HepG2 (cell line): ENCODE data around the gene TGFB2. TPM values are rescaled to one million over a fixed set of nuclear protein-coding genes. Genes with fewer than 3 reads are reported as not detected.

Source experiments
- ATF6 ChIP-seq: sonication (generic); formaldehyde crosslinking; conservative IDR thresholded peaks from 2 replicates; pipeline ENCODE4 v1.4.0; 2020; ENCODE audit warnings: missing genetic modification reagents
- BORCS8-MEF2B ChIP-seq: sonication (generic); formaldehyde crosslinking; IDR thresholded peaks from 2 replicates; pipeline ENCODE4 v1.8.0; 2022; ENCODE audit warnings: mild to moderate bottlenecking, missing genetic modification reagents
- CREB1 ChIP-seq, 2 experiments: fragments of 450-650 bp in 1 of 2; IDR thresholded peaks; 2 replicates each; pipeline ENCODE4 v1.6.1; 2016 to 2017; ENCODE audit warnings: control low read depth in 1 of 2, mild to moderate bottlenecking in 1 of 2, missing compliant biosample characterization in 1 of 2, missing genetic modification characterization in 1 of 2
- E2F2 ChIP-seq: sonication (generic); formaldehyde crosslinking; IDR thresholded peaks from 2 replicates; pipeline ENCODE4 v1.4.0; 2020; ENCODE audit warnings: missing genetic modification reagents, borderline replicate concordance
- EEA1 ChIP-seq: sonication (generic); formaldehyde crosslinking; IDR thresholded peaks from 2 replicates; pipeline ENCODE4 v1.5.1; 2020; ENCODE audit warnings: mild to moderate bottlenecking, missing genetic modification reagents, borderline replicate concordance
- KDM4B ChIP-seq: sonication (generic); formaldehyde crosslinking; IDR thresholded peaks from 2 replicates; pipeline ENCODE4 v1.4.0; 2020; ENCODE audit warnings: missing genetic modification reagents
- KLF12 ChIP-seq: sonication (generic); formaldehyde crosslinking; IDR thresholded peaks from 2 replicates; pipeline ENCODE4 v1.4.0; 2020; ENCODE audit warnings: missing genetic modification reagents, borderline replicate concordance
- MAF1 ChIP-seq: sonication (generic); formaldehyde crosslinking; IDR thresholded peaks from 2 replicates; pipeline ENCODE4 v1.5.0; 2020; ENCODE audit warnings: missing genetic modification reagents, borderline replicate concordance
- NFYB ChIP-seq: sonication (generic); formaldehyde crosslinking; IDR thresholded peaks from 2 replicates; pipeline ENCODE4 v1.4.0; 2020; ENCODE audit warnings: missing genetic modification reagents
- NKX3-1 ChIP-seq: sonication (generic); formaldehyde crosslinking; IDR thresholded peaks from 2 replicates; pipeline ENCODE4 v1.5.0; 2020; ENCODE audit warnings: missing genetic modification reagents
- PATZ1 ChIP-seq: sonication (generic); formaldehyde crosslinking; IDR thresholded peaks from 2 replicates; pipeline ENCODE4 v1.4.0; 2020; ENCODE audit warnings: missing genetic modification reagents
- PCBP1 ChIP-seq: fragments of 200-400 bp; formaldehyde crosslinking; IDR thresholded peaks from 2 replicates; pipeline ENCODE4 v1.6.1; 2017; ENCODE audit warnings: mild to moderate bottlenecking, low read depth, low read length, borderline replicate concordance
- RFXANK ChIP-seq: IDR thresholded peaks from 2 replicates; pipeline ENCODE4 v1.6.1; 2016
- SRSF9 ChIP-seq: fragments of 200-400 bp; formaldehyde crosslinking; IDR thresholded peaks from 2 replicates; pipeline ENCODE4 v1.6.1; 2018; ENCODE audit warnings: borderline replicate concordance, mild to moderate bottlenecking, low read depth, low read length; ENCODE audit not compliant: insufficient read depth, poor library complexity, severe bottlenecking
- TERF1 ChIP-seq: sonication (generic); formaldehyde crosslinking; IDR thresholded peaks from 2 replicates; pipeline ENCODE4 v1.8.0; 2022; ENCODE audit warnings: mild to moderate bottlenecking, missing genetic modification reagents, moderate library complexity
- TRAFD1 ChIP-seq: sonication (generic); formaldehyde crosslinking; IDR thresholded peaks from 2 replicates; pipeline ENCODE4 v1.5.1; 2020; ENCODE audit warnings: missing genetic modification reagents, mild to moderate bottlenecking, borderline replicate concordance
- XRCC5 ChIP-seq: fragments of 200-400 bp; formaldehyde crosslinking; optimal IDR thresholded peaks from 2 replicates; pipeline ENCODE3; 2017; ENCODE audit warnings: mild to moderate bottlenecking, low read length
- ZNF382 ChIP-seq: sonication (generic); formaldehyde crosslinking; IDR thresholded peaks from 2 replicates; pipeline ENCODE4 v1.5.0; 2020; ENCODE audit warnings: missing genetic modification reagents, mild to moderate bottlenecking, borderline replicate concordance
- ZNF629 ChIP-seq: sonication (generic); formaldehyde crosslinking; conservative IDR thresholded peaks from 2 replicates; pipeline ENCODE4 v1.5.0; 2020; ENCODE audit warnings: missing genetic modification reagents
- ZNF709 ChIP-seq: sonication (generic); formaldehyde crosslinking; IDR thresholded peaks from 2 replicates; pipeline ENCODE4 v1.5.0; 2020; ENCODE audit warnings: mild to moderate bottlenecking, missing genetic modification reagents
- ZNF724P ChIP-seq: sonication (generic); formaldehyde crosslinking; IDR thresholded peaks from 2 replicates; pipeline ENCODE4 v1.8.0; 2022; ENCODE audit warnings: missing genetic modification reagents, borderline replicate concordance
- polyA plus RNA-seq, 8 experiments: library from polyadenylated mRNA; depleted of rRNA in 3 of 8; stranded (reverse) in 7 of 8; unstranded in 1 of 8; fragments of >200 nt; fragmentation: Illumina TruSeq in 4 of 8; extraction: Trizol in 4 of 8; gene quantifications; 2 replicates each; pipeline versions ENCODE4 v1.2.1 to v1.2.3, GENCODE V29; 2011 to 2016; ENCODE audit warnings: low read depth in 4 of 8, missing spikeins in 1 of 8, mixed read lengths in 1 of 8; ENCODE audit not compliant: insufficient read depth in 1 of 8
- total RNA-seq, 5 experiments: library from RNA; depleted of rRNA; stranded (reverse); fragments of >200 nt; fragmentation: Illumina TruSeq; extraction: Trizol; gene quantifications; 2 replicates each; pipeline ENCODE4 v1.2.3, GENCODE V29; 2016; ENCODE audit warnings: low read depth in 1 of 5

Gene TGFB2
- total and polyA plus RNA-seq, 2 of the 13 experiments (the other 11 are each of a cell fraction or from before 2014, with no cell fraction given): 0.07 TPM; not detected in 1

- TF ChIP-seq CREB1 (IDR thresholded peaks at IDR 0.05): no peak
- no peak for TF ChIP-seq CREB1 (CRISPR knock-in tag; IDR thresholded peaks at IDR 0.05)
- TF ChIP-seq XRCC5: no peak
- TF ChIP-seq PATZ1 (CRISPR knock-in tag): 0 out of 2 replicates have a peak, but pooled peaks have one; percentile 9
- TF ChIP-seq NFYB: no peak
- no peak for TF ChIP-seq KDM4B (CRISPR knock-in tag)
- TF ChIP-seq NKX3-1: no peak
- no peak for TF ChIP-seq RFXANK (CRISPR knock-in tag)
- TF ChIP-seq ZNF724P (CRISPR knock-in tag): no peak
- no peak for TF ChIP-seq PCBP1
- TF ChIP-seq KLF12 (CRISPR knock-in tag): no peak
- TF ChIP-seq ZNF629 (CRISPR knock-in tag): no peak
- no peak for TF ChIP-seq MAF1 (CRISPR knock-in tag)
- no peak for TF ChIP-seq TERF1 (CRISPR knock-in tag)
- no peak for TF ChIP-seq TRAFD1 (CRISPR knock-in tag)
- TF ChIP-seq SRSF9: no peak
- TF ChIP-seq ZNF382 (CRISPR knock-in tag): no peak
- peak; percentile 91 for TF ChIP-seq ZNF709 (CRISPR knock-in tag)
- no peak for TF ChIP-seq EEA1 (CRISPR knock-in tag)
- no peak for TF ChIP-seq BORCS8-MEF2B
- TF ChIP-seq E2F2 (CRISPR knock-in tag): no peak
- no peak for TF ChIP-seq ATF6 (CRISPR knock-in tag)
These were observed 35.2 kb downstream of the TGFB2 start (continued) for GRCh38 chr1:218380125-218380977.
